Progenitor cell of endocrine pancreas (in vitro differentiated cells): ENCODE measurements around the gene NEURL3. TPM values are rescaled to one million over a fixed set of nuclear protein-coding genes. Genes with fewer than 3 reads are reported as not detected.

Experiments used
- DNase-seq: peaks from one replicate; pipeline ENCODE4 v3.0.0; 2021; ENCODE audit warnings: low spot score; ENCODE audit not compliant: unreplicated experiment
- H3K27ac Mint-ChIP-seq: 2 replicates; pipeline ENCODE4 v1.8.0; 2021; ENCODE audit warnings: mild to moderate bottlenecking, moderate library complexity, mixed read lengths
- H3K27me3 Mint-ChIP-seq: 2 replicates; pipeline ENCODE4 v1.8.0; 2021; ENCODE audit warnings: mixed read lengths
- H3K36me3 Mint-ChIP-seq: 2 replicates; pipeline ENCODE4 v1.8.0; 2022; ENCODE audit warnings: mixed read lengths; ENCODE audit not compliant: insufficient read depth
- H3K4me1 Mint-ChIP-seq: 2 replicates; pipeline ENCODE4 v1.8.0; 2021; ENCODE audit warnings: low read depth, mixed read lengths
- H3K4me3 Mint-ChIP-seq: 2 replicates; pipeline ENCODE4 v1.8.0; 2021; ENCODE audit warnings: low read depth, mild to moderate bottlenecking, moderate library complexity, mixed read lengths
- H3K9me3 Mint-ChIP-seq: 2 replicates; pipeline ENCODE4 v1.8.0; 2021; ENCODE audit warnings: low read depth, mixed read lengths
- CTCF ChIP-seq: fragments of 200-600 bp; sonication (generic); IDR thresholded peaks from one replicate; pipeline ENCODE4 v1.5.0; 2021; ENCODE audit warnings: antibody characterized with exemption, mild to moderate bottlenecking; ENCODE audit not compliant: unreplicated experiment
- total RNA-seq: library from RNA; stranded (reverse); gene quantifications from 2 replicates; pipeline ENCODE4 v1.2.1, GENCODE V29; 2021

Gene NEURL3
- total RNA-seq, 1 donor from 2014 or later: 0.86 TPM

- no peaks in the 10 kb centered on the region for H3K27me3 Mint-ChIP-seq
- no peak for TF ChIP-seq CTCF
Observed at GRCh38 chr2:96498021-96498431, 7.1 kb downstream of the NEURL3 start.

GRCh38 chr2:96495982-96496629 is 9.1 kb downstream of the NEURL3 start:
- H3K9me3 Mint-ChIP-seq: peaks cover 14% of the 10 kb centered on the region
- TF ChIP-seq CTCF: no peak
- no peak overlapping the region for H3K27ac Mint-ChIP-seq
- H3K4me1 Mint-ChIP-seq: peaks cover 3% of the 10 kb centered on the region
- no peak for DNase-seq
- no peaks in the 10 kb centered on the region for H3K27me3 Mint-ChIP-seq
- no peaks in the 10 kb centered on the region for H3K36me3 Mint-ChIP-seq
- no peak overlapping the region for H3K4me3 Mint-ChIP-seq

More at GRCh38 chr2:96498021-96498431, 7.1 kb downstream of the NEURL3 start:
- Mint-ChIP-seq H3K4me3 (no peak overlapping the region), H3K9me3 (peaks cover 14% of the 10 kb centered on the region), H3K27ac (no peak overlapping the region), H3K36me3 (no peaks in the 10 kb centered on the region), H3K4me1 (peaks cover 3% of the 10 kb centered on the region)
- DNase-seq: no peak

- Mint-ChIP-seq H3K4me3 (no peak overlapping the region), H3K4me1 (no peaks in the 10 kb centered on the region), H3K27me3 (no peaks in the 10 kb centered on the region), H3K36me3 (no peaks in the 10 kb centered on the region), H3K27ac (no peak overlapping the region), H3K9me3 (peaks cover 14% of the 10 kb centered on the region)
- TF ChIP-seq CTCF: no peak
- no peak for DNase-seq
Observed at GRCh38 chr2:96494188-96494587, 11.0 kb downstream of the NEURL3 start.

DNA sequence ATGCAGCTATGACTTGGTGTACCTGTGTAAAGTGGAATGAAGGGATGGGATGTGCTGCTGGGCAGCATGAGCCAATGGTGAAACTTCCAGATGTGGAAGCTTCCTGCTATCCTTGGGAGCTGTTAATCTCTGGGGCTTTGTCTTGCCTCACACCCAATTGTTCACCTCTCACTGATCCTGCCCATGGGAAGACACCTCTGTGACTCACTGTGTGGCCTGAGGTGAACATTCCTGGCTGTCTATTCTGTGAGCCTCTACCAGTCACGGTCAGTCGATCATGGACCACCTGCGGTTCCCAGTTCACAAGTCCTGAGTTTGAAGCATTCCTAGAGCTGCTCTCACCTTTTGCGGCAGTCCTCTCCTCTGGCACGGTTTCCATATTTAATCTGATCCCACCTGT is 12.1 kb downstream of the NEURL3 start:
- Mint-ChIP-seq H3K9me3 (peaks cover 14% of the 10 kb centered on the region), H3K27me3 (no peaks in the 10 kb centered on the region), H3K36me3 (no peaks in the 10 kb centered on the region), H3K4me3 (no peak overlapping the region), H3K4me1 (no peaks in the 10 kb centered on the region), H3K27ac (no peak overlapping the region)
- no peak for DNase-seq
- no peak for TF ChIP-seq CTCF

DNA sequence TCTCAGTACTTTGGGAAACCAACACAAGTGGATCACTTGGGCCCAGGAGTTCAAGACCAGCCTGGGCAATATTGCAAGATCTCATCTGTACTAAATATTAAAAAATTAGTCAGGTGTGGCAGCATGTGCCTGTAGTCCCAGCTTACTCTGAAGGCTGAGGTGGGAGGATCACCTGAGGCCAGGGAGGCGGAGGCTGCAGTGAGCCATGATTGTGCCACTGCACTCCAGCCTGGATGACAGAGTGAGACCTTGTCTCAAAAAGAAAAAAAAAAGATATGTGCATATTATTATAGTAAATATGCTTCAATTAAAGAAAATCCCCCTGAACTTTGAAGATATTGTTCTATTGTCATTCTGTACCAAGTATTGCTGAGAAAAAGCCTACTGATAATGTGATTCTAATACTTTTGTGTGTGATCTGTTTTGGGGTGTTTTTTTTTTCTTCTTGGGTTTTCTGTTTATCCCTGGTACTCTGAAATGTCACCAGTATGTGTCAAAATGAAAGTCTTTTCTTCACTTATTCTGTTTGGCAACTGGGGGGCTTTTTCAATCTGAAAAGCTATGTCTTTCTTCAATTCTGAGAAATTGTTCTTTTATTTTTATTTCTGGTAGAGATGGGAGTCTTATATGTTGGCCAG is 13.2 kb downstream of the NEURL3 start:
- H3K4me3 Mint-ChIP-seq: no peak overlapping the region
- TF ChIP-seq CTCF: no peak
- H3K27ac Mint-ChIP-seq: no peak overlapping the region
- no peaks in the 10 kb centered on the region for H3K36me3 Mint-ChIP-seq
- H3K9me3 Mint-ChIP-seq: peaks cover 14% of the 10 kb centered on the region
- peaks cover 3% of the 10 kb centered on the region for H3K27me3 Mint-ChIP-seq
- no peaks in the 10 kb centered on the region for H3K4me1 Mint-ChIP-seq
- DNase-seq: no peak
